HG03354 (cell line): Measurements from ENCODE around the gene FAT1.

ENCODE experiments used
- ATAC-seq: cut with Tn5 transposase; IDR thresholded peaks from one replicate; pipeline ENCODE4 v1.9.1; 2021; ENCODE audit warnings: mild to moderate bottlenecking; ENCODE audit not compliant: unreplicated experiment, poor library complexity, severe bottlenecking

The FAT1 gene

GRCh38 chr4:186701273-186701672 is 22.4 kb downstream of the FAT1 start:
- ATAC-seq = no peak

GRCh38 chr4:186700746-186701145 is 22.9 kb downstream of the FAT1 start:
- no peak for ATAC-seq

- ATAC-seq = no peak
These were observed 23.7 kb downstream of the FAT1 start for GRCh38 chr4:186699881-186700397.

GRCh38 chr4:186699298-186699697 is 24.4 kb downstream of the FAT1 start:
- no peak for ATAC-seq

- no peak for ATAC-seq
These were observed 25.1 kb downstream of the FAT1 start for GRCh38 chr4:186698525-186698924.

- no peak for ATAC-seq
These were observed 25.6 kb downstream of the FAT1 start for GRCh38 chr4:186698028-186698427.

- no peak for ATAC-seq
These were observed 28.3 kb downstream of the FAT1 start for GRCh38 chr4:186695392-186695791.

GRCh38 chr4:186693894-186694293 is 29.8 kb downstream of the FAT1 start:
- ATAC-seq = no peak

- ATAC-seq = no peak
These were observed 30.4 kb downstream of the FAT1 start for GRCh38 chr4:186693159-186693815.

GRCh38 chr4:186691396-186691795 is 32.3 kb downstream of the FAT1 start:
- ATAC-seq = no peak

GRCh38 chr4:186689476-186689875 is 34.2 kb downstream of the FAT1 start:
- no peak for ATAC-seq

- no peak for ATAC-seq
These were observed 35.3 kb downstream of the FAT1 start for GRCh38 chr4:186688150-186688943.

GRCh38 chr4:186687265-186687664 is 36.4 kb downstream of the FAT1 start:
- ATAC-seq = no peak

- ATAC-seq = no peak
These were observed 37.9 kb downstream of the FAT1 start for GRCh38 chr4:186685767-186686183.

GRCh38 chr4:186684889-186685309 is 38.8 kb downstream of the FAT1 start:
- ATAC-seq = no peak

GRCh38 chr4:186684220-186684619 is 39.4 kb downstream of the FAT1 start:
- ATAC-seq = no peak

GRCh38 chr4:186680641-186681040 is 43.0 kb downstream of the FAT1 start:
- no peak for ATAC-seq

- no peak for ATAC-seq
These were observed 47.0 kb downstream of the FAT1 start for GRCh38 chr4:186676531-186677161.

GRCh38 chr4:186669735-186670134 is 53.9 kb downstream of the FAT1 start:
- no peak for ATAC-seq

GRCh38 chr4:186669159-186669731 is 54.4 kb downstream of the FAT1 start:
- no peak for ATAC-seq
